Right ventricle myocardium inferior (tissue), 1 donor: ENCODE results near the gene GATA5. TPM values are rescaled to one million over a fixed set of nuclear protein-coding genes. Genes with fewer than 3 reads are reported as not detected.

ENCODE experiments used
- ATAC-seq: fragments of 200-7000 bp; cut with Tn5 transposase; one replicate; pipeline ENCODE4 v1.9.1; 2020; ENCODE audit warnings: mild to moderate bottlenecking, moderate library complexity
- DNase-seq: peaks from one replicate; pipeline ENCODE4 v3.0.0; 2021; ENCODE audit errors: missing footprints
- intact Hi-C: fragments of 100-400 bp; cut with DNase I; formaldehyde crosslinking; loops from one replicate; pipeline ENCODE4 v1.11.0; 2022
- total RNA-seq: library from RNA; stranded (reverse); fragmentation: NEBNext Ultra II Directional; extraction: Animal tissue kit (Norgen Biotek cat#: 25700); gene quantifications from one replicate; pipeline ENCODE4 v1.2.1, GENCODE V29; 2021
- donor health status: DM: no; HTN: yes; CAD: no; lungs with severe emphysema.

Gene GATA5
- total RNA-seq, 1 donor from 2014 or later = 1.7 TPM

DNA sequence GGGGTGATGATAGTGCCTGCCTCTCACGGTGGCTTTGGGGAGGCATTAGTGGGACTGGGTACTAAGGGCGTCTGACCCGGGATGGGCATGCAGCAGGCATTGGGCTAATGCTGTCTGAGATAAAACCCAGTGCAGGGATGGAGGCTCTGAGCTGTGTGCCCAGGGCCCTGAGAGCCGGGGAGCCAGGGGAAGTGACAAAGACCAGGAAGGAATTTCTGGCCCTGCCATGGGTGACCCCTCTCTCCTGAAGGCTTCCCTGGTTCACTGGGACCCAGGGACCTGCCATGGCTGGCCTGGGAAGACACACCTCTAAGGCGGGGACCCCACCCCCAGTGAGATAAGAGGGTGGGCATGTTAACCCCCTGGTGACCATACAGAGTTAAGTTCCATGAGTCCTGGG lies 3.9 kb upstream of the GATA5 start:
- intact Hi-C loops = no loop called here
- no peak for DNase-seq
- no peak for ATAC-seq

DNA sequence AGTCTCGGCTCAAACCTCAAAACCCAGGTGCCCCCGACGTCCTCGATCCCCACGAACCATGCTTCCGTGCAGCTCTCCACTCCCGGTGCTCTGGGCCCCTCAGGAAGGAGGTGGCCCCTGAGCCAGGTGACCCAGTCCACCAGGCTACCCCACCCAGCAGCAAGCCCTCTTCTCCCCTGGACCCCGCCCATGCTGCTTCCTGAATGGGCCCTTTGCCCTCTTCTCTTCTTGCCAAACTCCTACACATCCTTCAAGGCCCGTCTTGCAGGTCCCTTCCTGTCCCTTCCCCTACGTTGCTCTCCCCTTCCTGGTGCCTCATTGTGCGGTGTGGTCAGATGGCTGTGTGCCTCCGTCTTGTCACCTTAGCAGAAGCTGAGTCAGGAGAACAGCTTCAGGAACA lies 3.4 kb upstream of the GATA5 start:
- intact Hi-C loops = no loop called here
- ATAC-seq = no peak
- DNase-seq = no peak

DNA sequence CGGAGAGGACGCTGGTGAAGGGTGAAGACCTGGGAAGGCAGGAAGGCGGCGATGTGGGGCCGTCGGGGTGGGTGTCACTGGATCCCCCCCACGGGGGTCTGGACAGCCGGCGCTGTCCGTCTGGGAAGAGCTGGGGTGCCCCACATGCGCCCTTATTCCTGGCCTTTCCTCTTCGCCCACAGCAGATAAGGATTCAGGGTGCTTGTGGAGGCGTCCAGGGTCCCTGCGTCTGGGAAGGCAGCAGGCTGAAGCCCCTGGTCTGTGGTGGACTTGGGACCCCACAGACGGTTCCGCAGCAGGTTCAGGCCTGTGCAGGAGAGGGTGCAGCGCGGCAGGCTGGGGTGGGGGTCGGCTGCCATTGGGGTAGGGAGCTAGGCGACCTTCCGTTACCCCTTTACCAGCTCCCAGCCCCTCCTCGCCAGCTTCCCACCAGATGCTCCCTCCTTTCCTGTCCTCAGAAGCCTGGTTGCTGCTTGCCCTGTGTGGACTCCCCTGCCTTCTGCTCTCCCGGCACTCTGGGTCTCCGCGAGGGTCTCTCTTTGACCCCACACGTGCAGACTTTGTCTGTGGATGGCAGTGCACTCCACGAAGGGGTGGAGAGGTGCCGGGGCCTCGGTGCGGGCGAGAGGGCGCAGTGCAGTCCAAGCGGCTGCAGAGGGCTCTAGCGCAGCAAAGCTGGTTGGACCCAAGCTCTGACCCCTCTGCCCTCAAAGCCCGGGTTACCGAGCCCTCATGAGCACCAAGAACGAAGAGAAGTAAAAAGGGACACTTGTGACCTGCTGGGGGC lies 2.1 kb upstream of the GATA5 start:
- intact Hi-C loops = no loop called here
- DNase-seq (no peak), ATAC-seq (no peak)

DNA sequence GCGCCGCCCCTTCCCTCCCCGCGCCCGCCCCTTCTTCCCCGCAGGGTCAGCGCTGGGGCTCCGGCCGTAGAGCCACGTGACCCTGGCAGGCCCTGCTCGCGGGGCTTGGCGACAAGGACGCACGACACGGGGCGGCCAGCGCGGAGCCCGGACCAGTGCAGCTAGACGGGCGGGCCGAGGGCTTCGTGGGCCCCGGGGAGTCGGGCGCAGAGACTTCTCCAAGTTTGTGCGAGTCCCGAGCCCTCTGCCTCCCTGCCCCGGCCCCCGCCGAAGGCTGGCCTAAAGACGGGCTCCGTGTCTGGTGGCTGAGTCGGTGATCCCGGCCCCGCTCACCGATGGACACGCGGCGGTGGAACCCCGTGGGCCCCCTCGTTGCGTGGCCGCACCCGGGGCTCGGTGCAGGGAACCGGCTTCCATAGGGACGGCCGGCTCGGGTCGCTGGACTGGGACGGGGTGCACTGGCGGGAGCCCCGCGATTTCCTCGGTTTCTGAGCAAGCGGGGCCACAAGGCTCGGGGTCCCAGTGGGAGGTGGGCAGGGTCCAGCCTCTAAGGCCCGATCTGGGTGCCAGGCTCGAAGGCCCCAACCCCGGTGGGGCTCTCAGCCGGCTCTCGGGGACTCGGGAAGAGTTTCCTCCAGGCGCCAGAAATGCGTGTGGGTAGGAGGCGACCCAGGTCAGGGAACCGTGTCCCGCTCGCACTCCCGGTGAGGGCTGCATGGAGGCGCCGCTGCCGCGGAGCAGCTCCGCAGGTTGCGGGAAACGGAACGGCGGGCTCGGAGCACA lies 452 bp upstream of the GATA5 start:
- ATAC-seq (peak; percentile 67), DNase-seq (no peak)
- intact Hi-C loops = no loop called here

DNA sequence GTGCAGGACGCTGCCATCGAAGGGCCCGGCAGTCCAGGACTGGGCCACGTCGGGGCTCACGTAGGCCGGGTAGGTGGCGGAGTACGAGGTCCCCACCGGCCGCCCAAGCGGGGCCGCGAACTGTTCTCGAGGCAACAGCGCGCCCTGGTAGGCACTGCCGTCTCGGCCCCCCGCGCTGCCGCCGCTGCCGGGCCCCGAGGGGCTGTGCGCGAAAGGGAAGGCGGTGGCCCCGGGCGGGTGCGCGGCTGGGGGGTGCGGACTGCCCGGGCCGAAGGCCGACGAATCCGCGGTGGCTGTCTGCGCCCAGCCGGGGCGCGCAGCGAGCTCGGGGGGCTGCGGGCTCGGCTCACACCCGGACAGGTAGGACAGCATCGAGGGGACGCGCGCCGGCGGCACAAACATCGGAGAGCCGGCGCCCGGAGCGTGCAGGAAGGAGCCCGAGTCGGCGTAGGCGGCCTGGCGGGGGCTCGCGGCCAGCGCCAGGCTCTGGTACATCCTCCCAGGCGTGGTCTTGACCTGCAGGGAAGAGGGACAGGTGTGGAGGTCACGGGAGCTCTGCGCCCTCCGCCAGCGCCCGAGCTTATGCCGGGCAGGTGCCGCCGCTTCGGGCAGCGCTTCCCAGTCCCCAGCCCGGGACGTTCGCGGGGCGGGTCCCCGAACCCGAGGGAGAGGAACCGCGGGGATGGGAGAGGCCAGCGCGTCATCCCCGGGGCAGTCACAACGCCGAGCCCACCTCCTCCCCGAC lies 596 bp downstream of the GATA5 start:
- peak; percentile 6 for ATAC-seq
- no peak for DNase-seq
- intact Hi-C loops = no loop called here

DNA sequence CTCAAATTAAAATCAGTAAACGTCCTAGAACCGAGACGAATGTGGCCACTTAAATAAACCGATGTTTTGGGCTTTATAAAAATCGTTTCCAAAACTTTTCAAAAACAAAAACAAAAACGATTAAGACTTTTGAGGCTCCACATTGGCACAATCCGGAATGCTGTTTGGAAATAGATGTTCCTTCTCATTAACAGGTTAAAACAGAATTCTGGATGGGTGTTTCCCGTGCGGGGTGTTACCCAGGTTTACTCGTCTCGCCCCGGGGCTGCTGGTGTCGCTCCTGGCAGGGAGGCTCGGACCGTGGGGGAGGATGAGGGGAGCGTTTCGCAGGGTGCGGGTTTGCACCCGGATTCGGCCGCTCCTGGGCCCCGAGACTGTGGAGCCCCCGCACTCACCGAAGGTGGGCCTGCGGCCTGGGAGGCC lies 1.2 kb downstream of the GATA5 start:
- no peak for ATAC-seq
- no peak for DNase-seq
- intact Hi-C loops = no loop called here

DNA sequence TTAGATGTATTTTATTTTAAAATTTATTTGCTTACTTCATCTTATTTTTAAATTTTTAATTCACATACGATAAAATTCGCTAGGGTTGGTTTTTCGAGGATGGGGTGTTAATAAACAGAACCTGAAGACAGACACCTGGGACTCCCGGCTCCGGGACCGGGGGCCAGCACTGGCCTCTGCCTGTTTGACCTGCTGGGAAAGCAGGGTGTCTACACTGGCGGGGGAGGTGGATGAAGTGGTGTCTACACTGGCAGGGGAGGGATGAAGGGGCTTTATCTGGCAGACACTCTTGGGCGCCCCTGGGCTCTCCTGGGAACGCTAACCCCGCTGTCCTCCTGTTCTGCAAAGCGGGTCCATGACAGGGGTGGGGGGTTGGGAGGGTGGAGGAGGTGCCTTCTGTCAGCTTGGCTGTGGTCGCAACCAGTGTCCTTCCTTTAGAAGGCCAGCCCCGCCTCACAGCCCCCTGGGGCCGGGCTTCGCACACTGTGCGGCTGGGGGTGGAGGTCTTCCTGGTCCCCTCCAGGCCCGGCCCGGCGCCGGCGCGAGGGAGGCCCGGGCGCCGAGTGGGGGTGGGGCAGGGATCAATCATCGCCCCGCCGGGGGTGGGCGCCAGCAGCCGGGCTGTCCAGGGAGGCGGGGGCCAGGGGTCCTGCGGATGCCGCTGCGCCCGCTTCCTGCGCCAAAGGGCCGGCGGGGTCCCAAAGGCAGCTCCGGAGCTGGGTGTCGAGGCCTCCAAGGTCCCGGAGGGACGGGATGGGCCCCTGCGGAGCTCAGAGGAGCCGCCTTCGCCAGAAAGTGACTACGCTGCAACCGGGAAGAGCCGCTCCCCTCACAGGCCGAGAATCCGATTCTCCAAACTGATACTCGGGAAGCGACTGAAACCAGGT lies 1.8 kb downstream of the GATA5 start:
- intact Hi-C loops = no loop called here
- DNase-seq (no peak), ATAC-seq (no peak)

DNA sequence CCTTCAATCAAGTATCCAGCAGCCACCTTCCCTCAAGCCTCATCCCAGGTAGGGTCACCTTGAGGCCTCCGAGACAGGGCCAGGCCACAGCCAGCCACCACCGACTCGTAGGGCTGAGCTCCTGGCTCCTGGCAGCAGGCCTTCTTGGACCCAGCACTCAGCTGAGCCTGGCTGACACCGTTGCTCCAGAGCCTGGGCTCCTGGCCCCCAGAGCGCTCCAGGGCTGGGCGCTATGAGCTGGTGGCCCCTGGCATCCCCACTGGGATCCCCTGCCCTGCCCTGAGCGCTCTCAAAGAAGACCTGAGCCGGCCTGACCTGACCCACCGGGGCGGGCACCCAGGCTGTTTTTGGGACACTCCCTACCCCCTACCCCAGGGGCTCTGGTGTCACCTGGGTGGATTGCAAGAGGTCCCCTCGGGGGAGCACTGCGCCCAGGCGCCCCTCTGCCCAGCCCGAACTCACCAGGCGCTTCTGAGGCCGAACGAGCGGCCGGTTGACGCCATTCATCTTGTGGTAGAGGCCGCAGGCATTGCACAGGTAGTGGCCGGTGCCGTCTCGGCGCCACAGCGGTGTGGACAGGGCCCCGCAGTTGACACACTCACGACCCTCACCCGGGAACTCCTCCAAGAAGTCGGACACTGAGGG lies 2.7 kb downstream of the GATA5 start:
- no peak for DNase-seq
- intact Hi-C loops = no loop called here
- no peak for ATAC-seq

DNA sequence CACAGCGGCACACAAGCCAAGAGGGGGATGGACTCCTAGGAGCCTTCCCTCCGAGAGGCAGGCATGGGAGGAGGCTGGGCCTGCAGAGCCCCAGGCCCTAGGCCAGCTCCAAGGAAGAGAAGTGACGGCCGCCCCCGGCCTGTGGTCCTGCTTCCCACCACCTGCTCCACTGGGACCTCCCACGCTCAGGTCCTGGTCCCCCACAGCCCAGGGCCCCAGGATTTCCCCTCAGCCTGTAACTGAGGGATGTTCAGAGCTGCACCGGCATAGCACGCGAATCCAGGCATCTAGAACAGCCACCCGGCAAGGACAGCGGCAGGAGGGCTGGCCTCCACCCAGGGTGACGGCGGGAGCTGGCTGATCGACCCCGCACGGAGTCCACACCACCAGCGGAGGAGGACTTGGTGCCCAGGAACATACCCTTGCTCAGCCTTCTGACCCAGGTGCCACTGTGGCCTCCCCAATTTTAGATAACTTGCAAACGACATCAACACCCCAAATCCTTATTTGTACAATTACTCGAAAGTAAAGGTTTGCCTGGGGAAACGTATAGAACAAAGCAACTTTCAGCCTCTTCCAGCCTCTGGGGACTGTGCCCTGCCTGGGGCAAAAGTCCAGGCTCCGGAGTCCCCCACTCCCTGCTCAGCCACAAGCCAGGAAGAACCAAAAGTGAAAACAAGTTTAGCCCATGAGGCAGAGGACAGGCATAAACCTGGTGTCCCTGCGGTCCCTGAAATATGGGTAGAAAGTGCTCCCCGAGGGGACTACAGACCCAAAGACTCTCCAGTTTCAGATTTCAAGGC lies 3.5 kb downstream of the GATA5 start:
- ATAC-seq (no peak), DNase-seq (no peak)
- intact Hi-C loops = no loop called here

DNA sequence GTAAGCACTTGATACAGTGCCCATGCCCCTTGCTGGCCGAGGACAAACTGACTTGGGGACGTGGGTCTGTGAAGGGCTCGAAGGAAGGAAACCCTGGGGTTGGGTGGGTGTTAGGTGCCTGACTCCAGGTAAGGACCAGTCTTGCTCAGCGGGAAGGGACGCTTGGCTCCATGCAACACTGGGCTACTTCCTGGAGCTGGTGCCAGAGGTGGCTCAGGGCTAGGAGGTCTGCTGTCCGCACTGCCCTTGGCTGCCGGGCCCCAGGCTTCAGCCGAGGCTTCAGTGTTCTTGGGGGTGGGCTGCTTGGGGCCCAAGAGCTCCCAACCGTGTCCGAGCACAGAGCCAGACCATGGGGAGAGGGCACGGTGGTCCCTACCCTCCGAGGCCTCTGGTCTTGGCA lies 5.3 kb downstream of the GATA5 start:
- ATAC-seq (no peak), DNase-seq (no peak)
- intact Hi-C loops = no loop called here

DNA sequence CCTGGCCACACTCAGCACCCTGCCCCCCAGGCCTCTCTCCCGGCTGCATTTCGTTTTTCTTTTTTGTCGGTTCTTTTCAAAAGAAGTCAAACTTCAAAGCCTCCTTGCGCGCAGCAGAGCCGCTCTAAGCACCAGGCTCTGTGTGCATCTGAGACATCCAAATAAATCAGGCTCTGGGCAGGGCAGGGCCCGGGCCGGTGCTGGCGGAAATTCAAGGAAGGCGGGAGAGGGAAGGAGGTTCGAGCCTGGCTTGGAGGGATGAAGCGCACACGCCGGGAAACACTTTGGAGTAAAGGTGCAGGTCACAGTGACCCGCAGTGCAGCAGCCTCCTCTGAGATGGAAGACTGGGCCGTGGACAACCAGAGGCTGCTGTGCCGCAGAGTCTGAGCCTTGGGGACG lies 5.8 kb downstream of the GATA5 start:
- ATAC-seq (no peak), DNase-seq (no peak)
- intact Hi-C loops = no loop called here

DNA sequence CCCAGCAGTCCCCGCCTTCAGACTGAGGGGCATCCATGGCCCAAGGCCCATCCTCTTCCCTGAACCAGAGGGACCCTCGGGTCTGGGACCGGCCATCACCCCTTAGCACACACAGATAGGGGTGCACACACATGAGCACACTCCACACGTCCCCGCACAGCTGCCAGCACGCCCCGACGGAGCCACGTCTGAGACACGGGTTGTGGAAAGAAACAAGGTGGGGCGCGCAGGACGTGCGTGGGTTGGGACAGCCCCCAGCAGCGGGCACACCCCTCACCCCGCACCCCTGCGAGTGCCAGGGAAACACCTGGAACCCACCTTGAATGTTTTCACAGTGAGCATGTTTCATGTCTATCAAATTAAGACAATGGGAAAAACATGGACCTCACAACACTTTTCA lies 6.4 kb downstream of the GATA5 start:
- no peak for DNase-seq
- ATAC-seq = no peak
- intact Hi-C loops = no loop called here

DNA sequence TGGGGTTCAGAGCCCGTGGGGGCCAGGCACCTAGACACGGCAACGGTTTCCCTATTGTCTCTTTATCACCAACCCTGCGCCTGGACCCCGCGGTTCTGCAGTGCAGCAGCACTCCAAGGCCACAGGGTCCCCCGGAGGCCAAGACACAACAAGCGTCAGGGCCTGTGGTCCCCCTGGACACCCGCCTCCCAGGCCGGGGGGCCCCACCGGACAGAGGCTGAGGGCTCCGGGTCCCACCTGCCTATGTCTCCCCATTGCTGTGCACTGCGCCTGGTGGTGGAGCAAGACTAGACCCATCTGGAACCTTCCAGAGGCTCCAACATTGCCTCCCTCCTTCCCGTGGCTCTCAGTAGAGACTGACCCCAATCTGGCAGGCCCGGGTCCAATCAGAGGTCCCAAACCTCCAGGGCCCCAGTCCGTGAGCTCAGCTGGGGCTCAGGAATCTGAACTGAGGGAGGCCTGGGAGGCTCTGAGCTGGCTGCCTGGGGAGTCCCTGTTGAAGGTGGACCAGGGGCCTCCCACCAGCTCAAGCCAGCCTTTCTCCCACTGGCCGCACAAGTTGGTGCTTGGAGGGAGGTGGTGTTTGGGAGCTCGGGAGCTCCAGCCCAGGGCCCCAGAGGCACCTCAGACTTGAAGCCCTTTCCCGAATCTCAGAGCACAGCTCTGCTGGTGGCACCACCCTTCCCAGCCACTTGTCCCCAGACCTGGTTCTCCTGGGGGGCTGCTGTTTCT lies 8.8 kb downstream of the GATA5 start:
- intact Hi-C loops = no loop called here
- ATAC-seq (no peak), DNase-seq (no peak)

DNA sequence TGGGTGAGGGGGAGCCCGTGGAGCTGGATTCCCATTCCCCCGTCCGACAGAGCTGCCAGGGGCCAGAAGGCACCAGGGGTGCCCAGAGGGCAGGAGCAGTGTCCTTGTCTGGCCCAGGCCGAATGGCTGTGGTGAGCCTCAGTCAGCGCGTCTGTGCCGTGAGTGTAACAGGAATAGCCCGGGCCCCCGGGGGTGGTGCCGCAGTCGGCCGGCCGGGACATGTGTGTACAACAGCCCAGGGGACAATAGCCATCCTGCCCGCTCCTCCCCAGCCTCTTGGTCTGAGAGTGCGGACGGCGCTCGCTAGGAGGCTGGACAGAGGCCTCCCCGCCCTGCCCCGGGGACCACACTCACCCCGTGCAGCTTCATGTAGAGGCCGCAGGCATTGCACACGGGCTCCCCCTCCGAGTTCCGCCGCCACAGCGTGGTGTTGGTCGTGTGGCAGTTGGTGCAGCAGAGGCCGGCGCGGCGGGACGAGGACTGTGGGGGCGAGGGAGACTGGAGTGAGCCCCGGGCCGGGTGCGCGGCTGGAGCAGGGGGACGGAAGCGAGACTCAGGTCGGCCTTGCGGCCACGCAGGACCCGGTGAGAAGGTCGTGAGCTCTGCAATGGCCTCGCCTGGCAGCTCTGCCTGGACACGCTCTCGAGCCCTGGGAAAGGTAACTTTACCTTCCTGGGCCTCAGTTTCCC lies 9.6 kb downstream of the GATA5 start:
- intact Hi-C loops = no loop called here
- DNase-seq (no peak), ATAC-seq (no peak)

DNA sequence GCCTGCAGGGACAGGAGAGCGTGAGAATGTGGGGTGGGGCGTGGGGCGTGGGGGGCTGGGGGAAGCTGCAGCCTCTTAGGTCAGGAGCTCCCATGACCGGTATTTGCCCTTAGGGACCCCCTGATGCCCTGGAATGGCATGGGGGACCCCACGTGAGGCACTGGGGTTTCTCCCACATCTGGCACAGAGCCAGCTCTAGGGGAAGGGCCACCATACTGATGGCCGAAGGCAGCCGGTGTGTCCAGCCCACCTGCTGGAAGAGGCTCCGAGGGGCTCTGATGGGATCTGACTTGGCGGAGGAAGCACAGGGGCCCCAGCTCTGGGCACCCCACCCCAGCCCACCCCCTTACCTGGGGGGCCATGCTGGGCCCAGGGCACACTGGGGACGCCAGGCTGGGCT lies 10.8 kb downstream of the GATA5 start:
- DNase-seq (no peak), ATAC-seq (no peak)
- intact Hi-C loops = no loop called here

DNA sequence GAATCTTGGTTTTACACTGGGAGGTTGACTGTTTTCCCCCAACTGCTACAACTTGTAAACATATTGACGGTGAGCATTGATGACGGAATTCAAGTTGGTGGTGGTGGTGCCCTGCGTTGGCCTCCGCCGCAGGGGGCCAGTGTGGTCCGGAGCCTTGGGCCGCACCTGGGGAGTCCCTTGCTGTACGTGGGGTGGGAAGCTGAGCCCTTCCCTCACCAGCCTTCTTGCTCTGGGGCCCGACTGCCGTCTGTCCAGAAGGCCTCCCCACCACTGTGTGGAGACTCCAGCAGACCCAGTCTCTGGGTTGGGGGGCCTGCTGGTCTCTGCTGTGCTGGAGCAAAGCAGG lies 11.4 kb downstream of the GATA5 start:
- ATAC-seq (no peak), DNase-seq (no peak)
- intact Hi-C loops = no loop called here
